CD14-positive monocyte (primary cell): ENCODE data around the gene CAPG. TPM values are rescaled to one million over a fixed set of nuclear protein-coding genes. Genes with fewer than 3 reads are reported as not detected.

Experiments
- DNase-seq, 3 donors: peaks; one replicate each; pipeline ENCODE4 v3.0.0-alpha.2; 2011 to 2022
- H2AFZ ChIP-seq: 2 replicates; pipeline ENCODE4 v1.6.0; 2012; ENCODE audit warnings: mild to moderate bottlenecking, low read depth, low read length, inconsistent platforms; ENCODE audit not compliant: insufficient read depth, poor library complexity, severe bottlenecking
- H3K27ac ChIP-seq, 2 donors: 1 replicate in 1 of 2; 2 replicates in 1 of 2; pipeline ENCODE4 v1.5.1; 2012 to 2013; ENCODE audit warnings: low read length in 2 of 2, control low read depth in 1 of 2, inconsistent platforms in 1 of 2, low read depth in 1 of 2, mild to moderate bottlenecking in 1 of 2
- H3K27me3 ChIP-seq, 2 donors: one replicate each; pipeline versions ENCODE4 v1.6.0 to v1.6.1; 2011 to 2013; ENCODE audit warnings: low read length in 2 of 2; ENCODE audit not compliant: control insufficient read depth in 2 of 2, insufficient read depth in 2 of 2
- H3K36me3 ChIP-seq, 2 donors: replicated peaks in 1 of 2; 1 replicate in 1 of 2; 2 replicates in 1 of 2; pipeline versions ENCODE4 v1.5.1 to v1.6.1; 2012 to 2013; ENCODE audit warnings: low read length in 2 of 2, control low read depth in 1 of 2, inconsistent platforms in 1 of 2, mild to moderate bottlenecking in 1 of 2; ENCODE audit not compliant: insufficient read depth in 2 of 2, control insufficient read depth in 1 of 2
- H3K4me1 ChIP-seq, 2 donors: 1 replicate in 1 of 2; 2 replicates in 1 of 2; pipeline versions ENCODE4 v1.5.1 to v1.6.1; 2012 to 2013; ENCODE audit warnings: low read length in 2 of 2, control low read depth in 1 of 2, inconsistent platforms in 1 of 2, mild to moderate bottlenecking in 1 of 2, moderate library complexity in 1 of 2; ENCODE audit not compliant: insufficient read depth in 2 of 2, control insufficient read depth in 1 of 2
- H3K4me2 ChIP-seq: replicated peaks from 2 replicates; pipeline ENCODE3; 2012; ENCODE audit warnings: low read length, moderate library complexity, mild to moderate bottlenecking; ENCODE audit not compliant: poor library complexity, severe bottlenecking; ENCODE audit errors: extremely low read depth
- H3K4me3 ChIP-seq, 3 experiments: fragments of 200-600 bp in 1 of 3; sonication (generic) in 1 of 3; replicated peaks in 1 of 3; 1 replicate in 2 of 3; 2 replicates in 1 of 3; pipeline ENCODE4 v1.5.1; 2011 to 2013; ENCODE audit warnings: low read length in 3 of 3, mild to moderate bottlenecking in 3 of 3, control low read depth in 2 of 3, low read depth in 2 of 3, inconsistent platforms in 1 of 3, moderate library complexity in 1 of 3
- H3K79me2 ChIP-seq: 2 replicates; pipeline ENCODE4 v1.6.0; 2012; ENCODE audit warnings: mild to moderate bottlenecking, control low read depth, inconsistent platforms, low read length, moderate library complexity; ENCODE audit not compliant: insufficient read depth
- H3K9ac ChIP-seq: 2 replicates; pipeline ENCODE4 v1.6.0; 2017; ENCODE audit warnings: low read length, mild to moderate bottlenecking; ENCODE audit not compliant: insufficient read depth, poor library complexity, severe bottlenecking
- H3K9me3 ChIP-seq, 2 donors: replicated peaks in 1 of 2; 1 replicate in 1 of 2; 2 replicates in 1 of 2; pipeline versions ENCODE4 v1.5.1 to v1.6.1; 2012 to 2013; ENCODE audit warnings: low read length in 2 of 2, control low read depth in 1 of 2; ENCODE audit not compliant: control insufficient read depth in 1 of 2, insufficient read depth in 1 of 2
- H4K20me1 ChIP-seq: 2 replicates; pipeline ENCODE4 v1.6.0; 2012; ENCODE audit warnings: mild to moderate bottlenecking, low read length, control low read depth, moderate library complexity; ENCODE audit not compliant: insufficient read depth
- H3K27ac Mint-ChIP-seq, 7 donors: one replicate each; pipeline ENCODE4 v1.8.0; 2020; ENCODE audit warnings: mild to moderate bottlenecking in 7 of 7, mixed read lengths in 7 of 7, moderate library complexity in 6 of 7, inconsistent platforms in 2 of 7
- H3K27me3 Mint-ChIP-seq, 3 donors: one replicate each; pipeline ENCODE4 v1.8.0; 2021 to 2022; ENCODE audit warnings: low read depth in 3 of 3, mild to moderate bottlenecking in 3 of 3, mixed read lengths in 3 of 3, moderate library complexity in 3 of 3, inconsistent platforms in 1 of 3
- H3K36me3 Mint-ChIP-seq, 2 donors: one replicate each; pipeline ENCODE4 v1.8.0; 2020; ENCODE audit warnings: mixed read lengths in 2 of 2, inconsistent platforms in 1 of 2, mild to moderate bottlenecking in 1 of 2
- H3K4me1 Mint-ChIP-seq: one replicate; pipeline ENCODE4 v1.8.0; 2020; ENCODE audit warnings: mild to moderate bottlenecking, mixed read lengths
- H3K4me3 Mint-ChIP-seq, 2 donors: one replicate each; pipeline ENCODE4 v1.8.0; 2020; ENCODE audit warnings: mild to moderate bottlenecking in 2 of 2, mixed read lengths in 2 of 2, moderate library complexity in 1 of 2
- H3K9me3 Mint-ChIP-seq, 7 donors: one replicate each; pipeline ENCODE4 v1.8.0; 2020 to 2022; ENCODE audit warnings: mixed read lengths in 7 of 7, mild to moderate bottlenecking in 6 of 7, moderate library complexity in 6 of 7, inconsistent platforms in 2 of 7
- CTCF ChIP-seq: fragments of 200-600 bp; IDR thresholded peaks from one replicate; pipeline ENCODE4 v1.8.0; 2022; ENCODE audit warnings: antibody characterized with exemption, mild to moderate bottlenecking
- WGBS: methylation state at CpG from one replicate; pipeline ENCODE4 v1.1.5; 2013; ENCODE audit warnings: missing lambda C conversion rate; ENCODE audit not compliant: insufficient coverage; 5-methylcytosine and 5-hydroxymethylcytosine counted together
- intact Hi-C, 2 donors: fragments of 100-400 bp; cut with micrococcal nuclease; formaldehyde crosslinking; loops; one replicate each; pipeline versions ENCODE4 v1.15.0 to v1.15.1; 2023
- polyA plus RNA-seq, 3 donors: library from polyadenylated mRNA; depleted of rRNA in 1 of 3; unstranded in 2 of 3; stranded (reverse) in 1 of 3; fragments of 300-500 nt in 2 of 3; fragments of >200 nt in 1 of 3; fragmentation: Illumina TruSeq in 2 of 3; gene quantifications; 1 replicate in 2 of 3; 2 replicates in 1 of 3; pipeline ENCODE4 v1.2.3, GENCODE V29; 2012 to 2021

CAPG gene
- polyA plus RNA-seq, 3 donors, result 474 to 847 (median 631) TPM

- H3K27me3 Mint-ChIP-seq, result peaks cover 0 to 2% (median 0%) of the 10 kb centered on the region in 3 donors
- DNase-seq, result peak; percentile 82 to 94 (median 92)
- H3K9me3 Mint-ChIP-seq, result peaks cover 0 to 1% (median 0%) of the 10 kb centered on the region in 7 donors
- intact Hi-C loops, result no loop called here
- Histone ChIP-seq H3K27me3 (no peaks in the 10 kb centered on the region), H3K4me1 (peaks cover 30 to 33% of the 10 kb centered on the region in 2 donors), H3K9me3 (no peaks in the 10 kb centered on the region), H3K4me3 (no peak overlapping the region), H4K20me1 (no peaks in the 10 kb centered on the region), H3K9ac (no peak overlapping the region), H3K36me3 (no peaks in the 10 kb centered on the region), H2AFZ (no peak overlapping the region), H3K27ac (peak overlapping the region; percentile 60 to 75), H3K79me2 (no peaks in the 10 kb centered on the region), H3K4me2 (peak overlapping the region; percentile 18)
- peaks cover 1 to 4% of the 10 kb centered on the region in 2 donors for H3K36me3 Mint-ChIP-seq
- peak overlapping the region; percentile 86 to 97 (median 93) for H3K27ac Mint-ChIP-seq
- 26% methylated on average over 6 of the region's 7 CpGs for WGBS
- no peak for TF ChIP-seq CTCF
- peaks cover 37% of the 10 kb centered on the region for H3K4me1 Mint-ChIP-seq
- H3K4me3 Mint-ChIP-seq, result peak overlapping the region; percentile 6 to 35
These were observed 18.2 kb upstream of the CAPG start for GRCh38 chr2:85428343-85428881.

- Histone ChIP-seq H3K9me3 (no peaks in the 10 kb centered on the region), H3K4me3 (no peak overlapping the region), H3K36me3 (no peaks in the 10 kb centered on the region), H3K79me2 (no peaks in the 10 kb centered on the region), H3K27ac (peak overlapping the region in 1 of 2 donors; percentile 75), H3K9ac (no peak overlapping the region), H4K20me1 (no peaks in the 10 kb centered on the region), H3K27me3 (no peaks in the 10 kb centered on the region), H3K4me1 (peaks cover 30 to 32% of the 10 kb centered on the region in 2 donors), H3K4me2 (no peak overlapping the region), H2AFZ (no peak overlapping the region)
- Mint-ChIP-seq H3K27ac (peak overlapping the region; percentile 23 to 95 (median 91)), H3K4me1 (peaks cover 37% of the 10 kb centered on the region), H3K27me3 (peaks cover 0 to 2% (median 0%) of the 10 kb centered on the region in 3 donors), H3K9me3 (peaks cover 0 to 1% (median 0%) of the 10 kb centered on the region in 7 donors), H3K36me3 (peaks cover 1 to 4% of the 10 kb centered on the region in 2 donors), H3K4me3 (no peak overlapping the region)
- WGBS, result 80% methylated on average over 1 of the region's 3 CpGs
- no peak for TF ChIP-seq CTCF
- DNase-seq, result no peak
- intact Hi-C loops, result no loop called here
These were observed 17.2 kb upstream of the CAPG start for GRCh38 chr2:85427300-85427835.
